Measurements from ENCODE around the gene LILRA5. TPM values are rescaled to one million over a fixed set of nuclear protein-coding genes. Genes with fewer than 3 reads are reported as not detected.
"Not testable (repeated sequence)": the region's sequence is repeated elsewhere in the genome, so short reads cannot be mapped to it uniquely, and the experiment has no call there.

The LILRA5 gene
- total RNA-seq, 1 donor from 2014 or later: not detected

GRCh38 chr19:54281007-54281728, 31.8 kb downstream of the LILRA5 start, which contains the start of gene LILRB2:
Gene LILRB2 (minus strand): TSS chr19:54281110. CDS start chr19:54280496, 614 bp downstream.
- H3K9me3 ChIP-seq: no peaks in the 10 kb centered on the region
- H3K36me3 ChIP-seq: no peaks in the 10 kb centered on the region
- H3K4me3 ChIP-seq: no peak within 1 kb of the TSS
- intact Hi-C loops (cut with DNase I): no loop called here
- no peaks in the 10 kb centered on the region for H3K4me1 ChIP-seq
- no peaks in the 10 kb centered on the region for H3K27me3 ChIP-seq
- no peak within 1 kb of the TSS for H3K27ac ChIP-seq
- TF ChIP-seq, protein P1, sequence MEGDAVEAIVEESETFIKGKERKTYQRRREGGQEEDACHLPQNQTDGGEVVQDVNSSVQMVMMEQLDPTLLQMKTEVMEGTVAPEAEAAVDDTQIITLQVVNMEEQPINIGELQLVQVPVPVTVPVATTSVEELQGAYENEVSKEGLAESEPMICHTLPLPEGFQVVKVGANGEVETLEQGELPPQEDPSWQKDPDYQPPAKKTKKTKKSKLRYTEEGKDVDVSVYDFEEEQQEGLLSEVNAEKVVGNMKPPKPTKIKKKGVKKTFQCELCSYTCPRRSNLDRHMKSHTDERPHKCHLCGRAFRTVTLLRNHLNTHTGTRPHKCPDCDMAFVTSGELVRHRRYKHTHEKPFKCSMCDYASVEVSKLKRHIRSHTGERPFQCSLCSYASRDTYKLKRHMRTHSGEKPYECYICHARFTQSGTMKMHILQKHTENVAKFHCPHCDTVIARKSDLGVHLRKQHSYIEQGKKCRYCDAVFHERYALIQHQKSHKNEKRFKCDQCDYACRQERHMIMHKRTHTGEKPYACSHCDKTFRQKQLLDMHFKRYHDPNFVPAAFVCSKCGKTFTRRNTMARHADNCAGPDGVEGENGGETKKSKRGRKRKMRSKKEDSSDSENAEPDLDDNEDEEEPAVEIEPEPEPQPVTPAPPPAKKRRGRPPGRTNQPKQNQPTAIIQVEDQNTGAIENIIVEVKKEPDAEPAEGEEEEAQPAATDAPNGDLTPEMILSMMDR (IDR thresholded peaks at IDR 0.05): no peak
- no peak for DNase-seq (ENCODE audit: low spot score in 2 of 2)

GRCh38 chr19:54280441-54280840, 32.5 kb downstream of the LILRA5 start:
- H3K9me3 ChIP-seq; H3K36me3 ChIP-seq; H3K4me1 ChIP-seq; H3K27me3 ChIP-seq; DNase-seq (ENCODE audit: low spot score in 2 of 2); H3K4me3 ChIP-seq; intact Hi-C loops (cut with DNase I); H3K27ac ChIP-seq: not testable (repeated sequence)

DNA sequence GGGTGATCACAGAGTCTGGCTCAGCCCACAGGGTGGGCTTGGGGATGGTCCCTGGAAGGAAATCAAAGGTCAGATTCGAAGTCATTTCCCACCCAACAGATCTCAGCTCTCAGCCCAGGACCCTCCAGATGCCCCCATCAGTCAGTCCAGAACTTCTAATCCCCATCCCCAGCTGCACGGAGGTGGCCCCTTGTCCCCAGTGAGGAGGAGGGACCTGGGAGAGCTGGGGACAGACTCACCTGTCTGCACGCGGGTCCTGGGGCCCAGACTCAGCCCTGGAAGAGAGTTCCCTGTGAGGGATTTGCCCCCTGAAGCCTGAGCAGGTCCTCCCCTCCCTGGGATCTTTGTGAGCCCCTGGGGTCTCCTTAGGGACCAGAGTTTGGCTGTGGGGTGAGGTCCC, 32.9 kb downstream of the LILRA5 start:
- H3K9me3 ChIP-seq; intact Hi-C loops (cut with DNase I); H3K27ac ChIP-seq; H3K4me1 ChIP-seq; H3K27me3 ChIP-seq; DNase-seq (ENCODE audit: low spot score in 2 of 2); H3K4me3 ChIP-seq; H3K36me3 ChIP-seq: not testable (repeated sequence)

- no peak overlapping the region for H3K27ac ChIP-seq
- no peak for DNase-seq (ENCODE audit: low spot score in 2 of 2)
- no peaks in the 10 kb centered on the region for H3K27me3 ChIP-seq
- no peaks in the 10 kb centered on the region for H3K4me1 ChIP-seq
- H3K9me3 ChIP-seq: no peaks in the 10 kb centered on the region
- no peak overlapping the region for H3K4me3 ChIP-seq
- no peaks in the 10 kb centered on the region for H3K36me3 ChIP-seq
- intact Hi-C loops (cut with DNase I): no loop called here
- TF ChIP-seq, protein P1 (IDR thresholded peaks at IDR 0.05): no peak
These were observed 33.5 kb downstream of the LILRA5 start for GRCh38 chr19:54279406-54279962.

- H3K27ac ChIP-seq; DNase-seq (ENCODE audit: low spot score in 2 of 2); H3K4me3 ChIP-seq; H3K9me3 ChIP-seq; H3K36me3 ChIP-seq; H3K27me3 ChIP-seq; intact Hi-C loops (cut with DNase I); H3K4me1 ChIP-seq: not testable (repeated sequence)
These were observed 34.3 kb downstream of the LILRA5 start for GRCh38 chr19:54278571-54279195.

GRCh38 chr19:54278056-54278455, 34.9 kb downstream of the LILRA5 start:
- DNase-seq (ENCODE audit: low spot score in 2 of 2); H3K36me3 ChIP-seq; H3K4me1 ChIP-seq; intact Hi-C loops (cut with DNase I); H3K27me3 ChIP-seq; H3K9me3 ChIP-seq; H3K27ac ChIP-seq; H3K4me3 ChIP-seq: not testable (repeated sequence)

DNA sequence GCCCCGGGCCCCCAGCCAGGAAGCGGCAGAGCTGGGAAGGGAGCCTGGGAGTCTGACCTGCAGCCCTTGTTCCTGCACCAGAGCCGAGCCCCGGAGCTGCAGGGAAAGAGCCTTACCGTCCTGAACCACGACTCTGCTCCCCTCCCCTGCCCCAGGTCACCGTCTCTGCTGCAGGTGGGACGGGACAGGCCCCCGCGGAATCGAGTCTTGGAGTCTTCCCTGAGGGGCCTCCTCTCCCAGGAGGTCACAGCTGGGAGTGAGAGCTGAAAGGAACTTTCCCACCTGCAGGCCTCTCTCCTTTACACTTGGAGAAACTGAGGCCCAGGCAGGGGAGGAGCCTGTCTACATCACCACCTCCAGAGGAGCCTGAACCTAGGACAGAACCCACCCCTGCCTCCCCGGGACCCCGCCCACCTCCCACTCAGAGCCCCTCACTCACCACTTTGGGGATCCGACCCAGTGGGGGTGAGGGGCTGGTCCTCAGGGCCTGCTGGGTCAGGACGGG, 35.8 kb downstream of the LILRA5 start:
- H3K9me3 ChIP-seq; H3K27ac ChIP-seq; intact Hi-C loops (cut with DNase I); H3K27me3 ChIP-seq; H3K36me3 ChIP-seq; H3K4me1 ChIP-seq; H3K4me3 ChIP-seq; DNase-seq (ENCODE audit: low spot score in 2 of 2): not testable (repeated sequence)

DNA sequence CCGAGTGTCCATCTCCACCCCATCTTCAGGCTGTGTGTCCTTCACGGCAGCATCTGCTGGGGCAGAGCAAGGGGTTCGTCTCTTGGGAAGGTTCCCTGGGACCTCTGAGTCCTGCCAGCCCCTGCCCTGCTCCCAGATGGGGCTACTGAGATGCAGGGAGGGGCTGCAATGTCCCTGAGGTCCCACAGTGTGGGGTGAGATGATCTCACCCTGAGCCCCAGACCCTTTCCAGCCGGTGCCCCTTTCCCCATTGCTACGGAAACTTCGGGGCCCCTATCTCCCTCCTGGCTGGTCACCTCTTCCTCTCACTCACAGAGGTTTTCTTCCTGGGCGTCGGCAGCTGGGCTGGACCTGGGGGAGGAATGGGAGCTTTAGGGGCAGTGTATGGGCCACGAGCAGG, 37.0 kb downstream of the LILRA5 start:
- H3K36me3 ChIP-seq: no peaks in the 10 kb centered on the region
- no peaks in the 10 kb centered on the region for H3K27me3 ChIP-seq
- intact Hi-C loops (cut with DNase I): no loop called here
- H3K9me3 ChIP-seq: no peaks in the 10 kb centered on the region
- TF ChIP-seq, protein P1 (IDR thresholded peaks at IDR 0.05): no peak
- H3K4me1 ChIP-seq: no peaks in the 10 kb centered on the region
- no peak overlapping the region for H3K4me3 ChIP-seq
- DNase-seq (ENCODE audit: low spot score in 2 of 2): no peak
- H3K27ac ChIP-seq: no peak overlapping the region

GRCh38 chr19:54274516-54274915, 38.5 kb downstream of the LILRA5 start:
- peak in 1 of 2 donors; percentile 13 for DNase-seq (ENCODE audit: low spot score in 2 of 2)
- H3K4me3 ChIP-seq; intact Hi-C loops (cut with DNase I); H3K4me1 ChIP-seq; H3K27me3 ChIP-seq; H3K36me3 ChIP-seq; H3K9me3 ChIP-seq; H3K27ac ChIP-seq: not testable (repeated sequence)

Measured in ascending aorta (tissue), 2 donors.